ENCODE data around the gene ABCG1. TPM values are rescaled to one million over a fixed set of nuclear protein-coding genes. Genes with fewer than 3 reads are reported as not detected.
A peak's percentile ranks its signal among the peaks of the same experiment; 100 is the strongest.

ABCG1 gene
- total and polyA plus RNA-seq, 4 experiments from 2014 or later: 1.5 to 19.6 (median 9.5) TPM

GRCh38 chr21:42250422-42251403, 31.8 kb downstream of the ABCG1 start:
- no peak for DNase-seq
- ChIA-PET CTCF (ENCODE audit: partially characterized antibody) (interaction anchor here (1.7 kb wide), 1 partner anchor 12 kb away, joined by 5 read pairs; no protein-coding TSS in a partner anchor), POLR2A (ENCODE audit: partially characterized antibody) (interaction anchor here (0.8 kb wide), 1 partner anchor 10 kb away, joined by 3 read pairs; no protein-coding TSS in a partner anchor)
- Mint-ChIP-seq H3K9me3 (no peaks in the 10 kb centered on the region), H3K36me3 (peaks cover 10 to 17% of the 10 kb centered on the region in 2 donors), H3K4me1 (peaks cover 32 to 47% (median 39%) of the 10 kb centered on the region in 4 donors), H3K27ac (peak overlapping the region in 4 of 7 donors; percentile 29 to 62 (median 52)), H3K4me3 (no peak overlapping the region), H3K27me3 (no peaks in the 10 kb centered on the region)
- H3K27me3 ChIP-seq (ENCODE audit: insufficient read depth, low read length): no peaks in the 10 kb centered on the region
- intact Hi-C loops (cut with micrococcal nuclease): no loop called here
- peaks cover 9% of the 10 kb centered on the region for H3K4me1 ChIP-seq (ENCODE audit: insufficient read depth, low read length)
- H3K27ac ChIP-seq (ENCODE audit: low read depth, low read length): no peak overlapping the region
- H3K4me3 ChIP-seq (ENCODE audit: low read length in 2 of 2): no peak overlapping the region
- H3K9me3 ChIP-seq (ENCODE audit: control insufficient read depth in 1 of 2, low read length in 2 of 2): no peaks in the 10 kb centered on the region
- H3K36me3 ChIP-seq (ENCODE audit: insufficient read depth, low read length): no peaks in the 10 kb centered on the region

DNA sequence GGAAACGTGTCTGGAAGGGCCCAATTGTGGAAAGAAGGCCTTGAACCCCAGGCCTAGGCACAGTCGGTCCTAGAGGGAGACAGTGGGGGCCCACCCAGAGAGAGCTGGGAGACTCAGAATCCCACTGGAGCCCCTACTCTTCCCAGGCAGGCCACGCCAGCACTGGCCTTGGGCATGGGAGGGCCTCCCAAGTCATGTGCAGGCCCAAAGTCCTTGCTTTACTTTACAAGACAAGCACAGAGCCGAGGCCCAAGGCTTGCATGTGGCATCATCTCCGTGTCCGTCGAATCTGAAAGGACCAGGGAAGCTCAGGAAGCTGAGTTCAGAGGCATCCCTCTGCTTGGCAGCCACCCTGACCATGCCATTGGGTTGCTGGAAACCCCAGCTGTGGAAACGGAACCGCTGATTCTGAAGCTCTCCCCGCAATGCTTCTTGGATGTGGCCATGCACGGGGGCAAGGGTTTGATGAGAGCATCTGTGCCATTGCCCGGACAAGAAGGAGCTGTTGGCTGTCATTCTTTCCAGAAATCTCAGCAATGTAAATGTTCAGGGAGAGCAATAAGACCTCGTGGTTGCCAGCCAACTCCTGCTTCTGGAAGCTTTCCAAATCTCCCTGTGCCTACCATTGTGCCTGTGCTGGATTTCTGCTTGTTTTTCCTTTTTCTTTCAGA, 32.8 kb downstream of the ABCG1 start:
- ChIA-PET CTCF (ENCODE audit: partially characterized antibody) (interaction anchor here (1.2 kb wide), 1 partner anchor 10 kb away, joined by 4 read pairs; no protein-coding TSS in a partner anchor), POLR2A (ENCODE audit: partially characterized antibody) (no interaction called here)
- Mint-ChIP-seq H3K27ac (peak overlapping the region in 5 of 7 donors; percentile 32 to 86 (median 52)), H3K27me3 (no peaks in the 10 kb centered on the region), H3K36me3 (peaks cover 10 to 17% of the 10 kb centered on the region in 2 donors), H3K4me3 (no peak overlapping the region), H3K4me1 (peaks cover 31 to 47% (median 37%) of the 10 kb centered on the region in 4 donors), H3K9me3 (no peaks in the 10 kb centered on the region)
- no peak overlapping the region for H3K27ac ChIP-seq (ENCODE audit: low read depth, low read length)
- H3K4me1 ChIP-seq (ENCODE audit: insufficient read depth, low read length): peaks cover 9% of the 10 kb centered on the region
- no peaks in the 10 kb centered on the region for H3K27me3 ChIP-seq (ENCODE audit: insufficient read depth, low read length)
- intact Hi-C loops (cut with micrococcal nuclease): no loop called here
- no peaks in the 10 kb centered on the region for H3K36me3 ChIP-seq (ENCODE audit: insufficient read depth, low read length)
- H3K4me3 ChIP-seq (ENCODE audit: low read length in 2 of 2): no peak overlapping the region
- H3K9me3 ChIP-seq (ENCODE audit: control insufficient read depth in 1 of 2, low read length in 2 of 2): no peaks in the 10 kb centered on the region
- DNase-seq: no peak

- H3K27me3 ChIP-seq (ENCODE audit: insufficient read depth, low read length): no peaks in the 10 kb centered on the region
- H3K36me3 Mint-ChIP-seq: peaks cover 9 to 14% of the 10 kb centered on the region in 2 donors
- peaks cover 31 to 46% (median 38%) of the 10 kb centered on the region in 4 donors for H3K4me1 Mint-ChIP-seq
- H3K9me3 ChIP-seq (ENCODE audit: control insufficient read depth in 1 of 2, low read length in 2 of 2): no peaks in the 10 kb centered on the region
- H3K4me1 ChIP-seq (ENCODE audit: insufficient read depth, low read length): peaks cover 9% of the 10 kb centered on the region
- H3K9me3 Mint-ChIP-seq: no peaks in the 10 kb centered on the region
- POLR2A ChIA-PET (ENCODE audit: partially characterized antibody): no interaction called here
- H3K36me3 ChIP-seq (ENCODE audit: insufficient read depth, low read length): no peaks in the 10 kb centered on the region
- no peak overlapping the region for H3K4me3 ChIP-seq (ENCODE audit: low read length in 2 of 2)
- no peak overlapping the region for H3K4me3 Mint-ChIP-seq
- CTCF ChIA-PET (ENCODE audit: partially characterized antibody): interaction anchor here (1.2 kb wide), 1 partner anchor 9 kb away, joined by 4 read pairs; no protein-coding TSS in a partner anchor
- no peak for DNase-seq
- peak overlapping the region in 2 of 7 donors; percentile 32 to 86 for H3K27ac Mint-ChIP-seq
- H3K27ac ChIP-seq (ENCODE audit: low read depth, low read length): no peak overlapping the region
- H3K27me3 Mint-ChIP-seq: no peaks in the 10 kb centered on the region
- intact Hi-C loops (cut with micrococcal nuclease): no loop called here
Measured at GRCh38 chr21:42252325-42252654, 33.4 kb downstream of the ABCG1 start.

DNA sequence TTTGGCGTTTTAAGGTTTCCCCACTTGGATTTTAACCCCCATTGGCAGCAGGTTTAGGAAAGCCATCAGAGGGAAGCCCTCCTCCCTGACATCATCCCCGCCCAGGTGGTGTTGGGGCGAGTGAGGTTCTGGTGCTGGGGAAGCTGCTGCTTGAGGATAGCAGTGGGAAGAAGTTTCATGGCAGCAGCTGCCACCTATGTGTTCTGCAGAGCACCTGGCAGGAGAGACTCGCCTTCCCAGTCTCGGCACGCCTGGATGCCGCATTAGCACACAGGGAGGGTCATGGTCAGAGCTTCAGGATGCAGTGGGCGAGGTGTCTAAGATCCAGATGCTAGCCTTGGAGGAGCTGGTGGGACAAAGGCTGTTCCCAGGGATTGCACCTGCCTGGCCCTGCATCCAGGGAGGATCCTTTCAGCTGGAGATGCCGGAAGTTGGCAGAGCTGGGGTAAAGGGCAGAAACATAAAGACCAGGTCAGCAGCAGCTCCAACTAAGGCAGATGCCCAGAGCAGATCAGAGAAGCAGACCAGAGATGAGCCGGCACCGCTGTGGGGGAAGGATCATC, 33.9 kb downstream of the ABCG1 start:
- H3K27me3 ChIP-seq (ENCODE audit: insufficient read depth, low read length): no peaks in the 10 kb centered on the region
- H3K9me3 Mint-ChIP-seq: no peaks in the 10 kb centered on the region
- H3K36me3 ChIP-seq (ENCODE audit: insufficient read depth, low read length): no peaks in the 10 kb centered on the region
- DNase-seq: no peak
- peaks cover 30 to 42% (median 38%) of the 10 kb centered on the region in 4 donors for H3K4me1 Mint-ChIP-seq
- peaks cover 9% of the 10 kb centered on the region for H3K4me1 ChIP-seq (ENCODE audit: insufficient read depth, low read length)
- no peaks in the 10 kb centered on the region for H3K9me3 ChIP-seq (ENCODE audit: control insufficient read depth in 1 of 2, low read length in 2 of 2)
- H3K4me3 ChIP-seq (ENCODE audit: low read length in 2 of 2): no peak overlapping the region
- ChIA-PET CTCF (ENCODE audit: partially characterized antibody) (interaction anchor here (1.0 to 2.0 kb wide), 2 partner anchors 12 to 108 kb away, joined by 3 to 9 read pairs; no protein-coding TSS in a partner anchor), POLR2A (ENCODE audit: partially characterized antibody) (no interaction called here)
- H3K27ac ChIP-seq (ENCODE audit: low read depth, low read length): no peak overlapping the region
- no peaks in the 10 kb centered on the region for H3K27me3 Mint-ChIP-seq
- peaks cover 3 to 8% of the 10 kb centered on the region in 2 donors for H3K36me3 Mint-ChIP-seq
- no peak overlapping the region for H3K4me3 Mint-ChIP-seq
- peak overlapping the region in 4 of 7 donors; percentile 6 to 67 (median 33) for H3K27ac Mint-ChIP-seq
- intact Hi-C loops (cut with micrococcal nuclease): no loop called here

- H3K27ac Mint-ChIP-seq: peak overlapping the region in 3 of 7 donors; percentile 18 to 68 (median 60)
- H3K27ac ChIP-seq (ENCODE audit: low read depth, low read length): no peak overlapping the region
- ChIA-PET POLR2A (ENCODE audit: partially characterized antibody) (no interaction called here), CTCF (ENCODE audit: partially characterized antibody) (interaction anchor here (0.9 to 2.0 kb wide), 4 partner anchors 9 to 108 kb away, joined by 3 to 9 read pairs (median 3); no protein-coding TSS in a partner anchor)
- peaks cover 31 to 47% (median 38%) of the 10 kb centered on the region in 4 donors for H3K4me1 Mint-ChIP-seq
- no peak overlapping the region for H3K4me3 ChIP-seq (ENCODE audit: low read length in 2 of 2)
- no peaks in the 10 kb centered on the region for H3K36me3 ChIP-seq (ENCODE audit: insufficient read depth, low read length)
- peaks cover 2 to 3% of the 10 kb centered on the region in 2 donors for H3K36me3 Mint-ChIP-seq
- no peaks in the 10 kb centered on the region for H3K27me3 ChIP-seq (ENCODE audit: insufficient read depth, low read length)
- intact Hi-C loops (cut with micrococcal nuclease): no loop called here
- no peak overlapping the region for H3K4me3 Mint-ChIP-seq
- no peaks in the 10 kb centered on the region for H3K9me3 Mint-ChIP-seq
- H3K4me1 ChIP-seq (ENCODE audit: insufficient read depth, low read length): peaks cover 14% of the 10 kb centered on the region
- H3K9me3 ChIP-seq (ENCODE audit: control insufficient read depth in 1 of 2, low read length in 2 of 2): no peaks in the 10 kb centered on the region
- no peak for DNase-seq
- H3K27me3 Mint-ChIP-seq: no peaks in the 10 kb centered on the region
Measured at GRCh38 chr21:42253466-42253865, 34.5 kb downstream of the ABCG1 start.

- peak overlapping the region in 5 of 7 donors; percentile 25 to 68 (median 31) for H3K27ac Mint-ChIP-seq
- peaks cover under 1 to 3% of the 10 kb centered on the region in 2 donors for H3K36me3 Mint-ChIP-seq
- H3K4me1 Mint-ChIP-seq: peaks cover 30 to 53% (median 43%) of the 10 kb centered on the region in 4 donors
- no peaks in the 10 kb centered on the region for H3K36me3 ChIP-seq (ENCODE audit: insufficient read depth, low read length)
- no peaks in the 10 kb centered on the region for H3K9me3 Mint-ChIP-seq
- ChIA-PET POLR2A (ENCODE audit: partially characterized antibody) (no interaction called here), CTCF (ENCODE audit: partially characterized antibody) (interaction anchor here (0.9 to 2.0 kb wide), 3 partner anchors 9 to 109 kb away, joined by 3 to 9 read pairs (median 3); no protein-coding TSS in a partner anchor)
- DNase-seq: no peak
- no peak overlapping the region for H3K4me3 ChIP-seq (ENCODE audit: low read length in 2 of 2)
- no peaks in the 10 kb centered on the region for H3K9me3 ChIP-seq (ENCODE audit: control insufficient read depth in 1 of 2, low read length in 2 of 2)
- intact Hi-C loops (cut with micrococcal nuclease): no loop called here
- no peaks in the 10 kb centered on the region for H3K27me3 ChIP-seq (ENCODE audit: insufficient read depth, low read length)
- H3K27me3 Mint-ChIP-seq: no peaks in the 10 kb centered on the region
- H3K4me1 ChIP-seq (ENCODE audit: insufficient read depth, low read length): peaks cover 15% of the 10 kb centered on the region
- no peak overlapping the region for H3K4me3 Mint-ChIP-seq
- H3K27ac ChIP-seq (ENCODE audit: low read depth, low read length): no peak overlapping the region
Measured at GRCh38 chr21:42254083-42254482, 35.1 kb downstream of the ABCG1 start.
